ENCODE results near the gene MYLK. TPM values are rescaled to one million over a fixed set of nuclear protein-coding genes. Genes with fewer than 3 reads are reported as not detected.

The MYLK gene
- total RNA-seq, 1 donor from 2014 or later, result 196 TPM

DNA sequence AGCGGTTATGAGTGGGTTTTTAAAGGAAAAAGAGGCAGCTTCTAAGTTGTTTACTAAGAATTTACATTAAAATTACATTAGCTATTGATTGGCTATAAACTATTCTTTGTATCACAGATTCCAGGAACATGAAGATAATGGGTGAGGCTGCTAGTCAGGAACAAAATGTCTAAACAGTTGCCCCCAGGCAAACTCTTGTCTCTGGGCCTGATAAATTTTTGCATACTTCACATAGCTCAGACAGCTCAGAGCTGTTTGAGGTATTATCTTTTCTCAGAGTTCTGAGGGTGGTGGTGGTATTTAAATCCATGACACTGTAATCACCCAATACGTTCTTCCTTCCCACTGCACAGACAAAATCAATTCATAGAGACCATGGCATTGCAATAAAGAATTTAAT is 297.2 kb downstream of the MYLK start:
- no peak for DNase-seq (ENCODE audit: low spot score in 2 of 2)
- no peaks in the 10 kb centered on the region for H3K27me3 ChIP-seq
- H3K9me3 ChIP-seq, result no peaks in the 10 kb centered on the region
- H3K4me1 ChIP-seq, result peaks cover 4 to 14% of the 10 kb centered on the region in 2 donors
- intact Hi-C loops (cut with DNase I), result loop anchor here (5.0 kb wide), 1 partner anchor 40 kb away; no protein-coding TSS in a partner anchor
- H3K27ac ChIP-seq, result no peak overlapping the region
- H3K4me3 ChIP-seq, result no peak overlapping the region
- TF ChIP-seq, protein P1, sequence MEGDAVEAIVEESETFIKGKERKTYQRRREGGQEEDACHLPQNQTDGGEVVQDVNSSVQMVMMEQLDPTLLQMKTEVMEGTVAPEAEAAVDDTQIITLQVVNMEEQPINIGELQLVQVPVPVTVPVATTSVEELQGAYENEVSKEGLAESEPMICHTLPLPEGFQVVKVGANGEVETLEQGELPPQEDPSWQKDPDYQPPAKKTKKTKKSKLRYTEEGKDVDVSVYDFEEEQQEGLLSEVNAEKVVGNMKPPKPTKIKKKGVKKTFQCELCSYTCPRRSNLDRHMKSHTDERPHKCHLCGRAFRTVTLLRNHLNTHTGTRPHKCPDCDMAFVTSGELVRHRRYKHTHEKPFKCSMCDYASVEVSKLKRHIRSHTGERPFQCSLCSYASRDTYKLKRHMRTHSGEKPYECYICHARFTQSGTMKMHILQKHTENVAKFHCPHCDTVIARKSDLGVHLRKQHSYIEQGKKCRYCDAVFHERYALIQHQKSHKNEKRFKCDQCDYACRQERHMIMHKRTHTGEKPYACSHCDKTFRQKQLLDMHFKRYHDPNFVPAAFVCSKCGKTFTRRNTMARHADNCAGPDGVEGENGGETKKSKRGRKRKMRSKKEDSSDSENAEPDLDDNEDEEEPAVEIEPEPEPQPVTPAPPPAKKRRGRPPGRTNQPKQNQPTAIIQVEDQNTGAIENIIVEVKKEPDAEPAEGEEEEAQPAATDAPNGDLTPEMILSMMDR (IDR thresholded peaks at IDR 0.05), result no peak
- peaks cover 0 to 3% of the 10 kb centered on the region in 2 donors for H3K36me3 ChIP-seq

DNA sequence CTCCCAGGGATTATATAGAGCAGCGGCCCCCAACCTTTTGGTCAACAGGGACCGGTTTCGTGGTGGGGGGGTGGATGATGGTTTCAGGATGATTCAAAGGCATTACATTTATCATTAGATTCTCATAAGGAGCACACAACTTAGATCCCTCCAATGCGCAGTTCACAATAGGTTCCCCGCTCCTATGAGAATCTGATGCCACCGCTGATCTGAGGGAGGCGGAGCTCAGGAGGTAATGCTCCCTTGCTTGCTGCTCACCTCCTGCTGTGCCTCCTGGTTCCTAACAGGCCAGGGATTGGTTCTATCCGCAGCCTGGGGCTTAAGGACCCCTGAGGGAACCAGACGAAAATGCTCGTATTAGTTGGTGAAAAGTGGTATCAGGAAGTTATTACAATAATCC is 298.0 kb downstream of the MYLK start:
- intact Hi-C loops (cut with DNase I), result loop anchor here (5.0 kb wide), 1 partner anchor 41 kb away; no protein-coding TSS in a partner anchor
- DNase-seq (ENCODE audit: low spot score in 2 of 2), result no peak

DNA sequence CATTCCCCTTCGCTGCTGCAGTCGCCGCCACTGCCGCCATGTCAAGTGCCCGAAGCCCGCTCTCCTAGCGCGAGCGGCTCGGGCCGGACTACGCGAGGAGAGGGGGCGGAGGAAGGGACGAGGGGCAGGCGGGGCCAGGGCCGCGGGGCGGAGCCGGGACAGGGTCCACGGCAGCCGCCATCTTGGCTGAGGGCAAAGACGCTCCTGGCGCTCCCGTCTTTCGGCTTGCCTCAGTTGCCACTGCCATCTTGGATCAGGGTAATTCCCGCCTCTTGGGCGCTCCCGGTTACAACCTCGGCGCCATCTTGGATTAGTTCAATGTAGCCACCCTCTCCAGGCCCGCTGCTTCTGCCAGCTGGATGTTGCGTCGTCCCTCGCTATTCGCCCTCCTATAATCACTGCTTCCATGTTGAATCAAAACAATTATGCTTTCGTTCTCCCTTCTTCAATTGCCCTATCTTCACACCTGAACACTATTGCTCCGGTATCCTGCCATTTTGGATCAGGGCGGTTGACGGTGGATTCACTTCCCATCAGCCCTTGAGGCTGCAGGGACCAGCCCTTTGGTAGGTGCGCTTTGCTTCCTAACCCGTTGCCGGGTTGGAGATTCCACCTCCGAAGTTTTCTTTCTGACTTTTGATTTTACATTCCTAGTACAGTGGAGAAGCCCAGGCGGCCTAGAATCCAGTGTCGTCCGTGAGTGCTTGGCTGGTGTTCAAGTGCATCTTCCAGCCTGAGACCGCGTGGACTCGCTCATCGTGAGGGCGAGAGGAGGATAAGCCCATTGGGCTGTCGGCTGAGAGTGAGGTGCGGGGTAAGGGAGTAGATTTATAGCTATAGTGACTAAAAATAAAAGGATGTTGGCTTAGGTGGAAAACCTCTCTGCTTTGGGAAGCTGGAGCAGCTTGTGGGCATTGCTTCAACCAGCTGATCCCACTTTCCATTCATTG is 298.9 kb downstream of the MYLK start, which contains the start of gene HACD2:
HACD2 (minus strand) TSS at position 66 of the 950 bp plus-strand sequence; CDS start at position 40, 26 bp downstream.
- intact Hi-C loops (cut with DNase I), result loop anchor here (5.0 kb wide), 1 partner anchor 42 kb away; no protein-coding TSS in a partner anchor
- no peaks in the 10 kb centered on the region for H3K36me3 ChIP-seq
- no peaks in the 10 kb centered on the region for H3K9me3 ChIP-seq
- H3K27ac ChIP-seq, result peak within 1 kb of the TSS; percentile 83 to 86
- H3K4me1 ChIP-seq, result peaks cover 4 to 14% of the 10 kb centered on the region in 2 donors
- peak within 1 kb of the TSS; percentile 87 to 92 for H3K4me3 ChIP-seq
- peak; percentile 84 to 98 for DNase-seq (ENCODE audit: low spot score in 2 of 2)
- no peaks in the 10 kb centered on the region for H3K27me3 ChIP-seq
- TF ChIP-seq, protein P1 (IDR thresholded peaks at IDR 0.05), result no peak

More for the DNA sequence above, 298.0 kb downstream of the MYLK start:
- Histone ChIP-seq H3K36me3 (peaks cover 0 to 3% of the 10 kb centered on the region in 2 donors), H3K9me3 (no peaks in the 10 kb centered on the region), H3K27ac (peak overlapping the region in 1 of 2 donors; percentile 83), H3K4me1 (peaks cover 4 to 14% of the 10 kb centered on the region in 2 donors), H3K27me3 (no peaks in the 10 kb centered on the region), H3K4me3 (peak overlapping the region; percentile 87 to 92)
- TF ChIP-seq, protein P1 (IDR thresholded peaks at IDR 0.05), result no peak

DNA sequence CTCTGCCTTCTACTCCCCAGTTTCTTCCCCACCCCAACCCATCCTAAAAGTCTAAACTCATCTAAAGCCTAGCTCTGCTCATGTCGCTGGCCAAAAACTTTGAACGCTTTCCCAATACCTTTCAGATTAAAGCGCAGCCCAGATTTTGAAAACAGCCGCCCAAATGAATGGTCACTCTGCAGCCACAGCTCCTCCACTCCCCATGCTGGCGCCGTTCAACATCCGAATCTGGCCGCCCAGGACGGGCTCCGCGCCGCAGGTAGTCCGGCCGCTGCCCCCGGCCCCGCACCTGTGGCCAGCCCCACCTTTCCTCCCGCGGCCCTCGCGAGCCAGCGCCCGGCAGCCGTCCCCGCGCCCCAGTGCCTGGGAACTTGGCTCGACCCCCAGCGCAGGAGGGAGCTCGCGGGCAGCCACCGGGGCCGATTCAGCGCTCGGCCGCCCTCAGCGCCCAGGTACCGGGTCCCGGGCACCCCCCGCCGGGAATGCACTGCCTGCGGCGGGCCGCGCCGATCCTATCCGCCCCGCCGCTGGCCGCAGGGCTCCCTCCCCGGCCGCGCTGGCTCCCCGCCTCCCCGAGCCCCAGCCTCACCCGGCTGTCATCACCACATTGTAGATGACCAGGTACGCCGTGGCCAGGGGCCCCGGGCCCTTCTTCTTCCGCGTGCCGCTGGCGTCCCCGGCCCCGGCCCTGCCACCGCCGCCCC is 299.7 kb downstream of the MYLK start:
- Histone ChIP-seq H3K27ac (peak overlapping the region; percentile 83 to 86), H3K27me3 (no peaks in the 10 kb centered on the region), H3K9me3 (no peaks in the 10 kb centered on the region), H3K4me1 (peaks cover 4 to 14% of the 10 kb centered on the region in 2 donors), H3K4me3 (peak overlapping the region; percentile 87 to 92), H3K36me3 (peaks cover 0 to under 1% of the 10 kb centered on the region in 2 donors)
- DNase-seq (ENCODE audit: low spot score in 2 of 2), result no peak
- intact Hi-C loops (cut with DNase I), result no loop called here
- TF ChIP-seq, protein P1 (IDR thresholded peaks at IDR 0.05), result peak in 2 of 3 experiments; percentile 29 to 39

DNA sequence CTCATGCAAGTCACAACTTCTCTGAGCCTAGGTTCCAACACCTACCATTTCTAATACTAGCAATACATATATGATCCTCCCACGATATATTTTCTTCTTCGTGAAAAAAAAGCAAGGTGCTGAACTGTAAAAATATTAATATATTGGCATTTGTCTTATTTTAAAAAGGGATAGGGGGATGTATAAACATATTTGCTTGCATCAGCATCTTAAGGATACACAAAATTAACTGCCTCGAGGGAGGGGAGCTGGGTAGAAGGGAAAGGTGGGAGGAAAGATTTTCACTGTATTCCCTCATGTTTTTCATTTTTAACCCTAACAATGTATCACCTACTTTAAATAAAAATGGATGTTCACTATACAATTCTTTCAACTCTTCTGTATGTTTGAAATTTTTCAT is 300.6 kb downstream of the MYLK start:
- peak overlapping the region; percentile 87 to 92 for H3K4me3 ChIP-seq
- intact Hi-C loops (cut with DNase I), result no loop called here
- TF ChIP-seq, protein P1 (IDR thresholded peaks at IDR 0.05), result no peak

More for the DNA sequence above, 300.6 kb downstream of the MYLK start:
- Histone ChIP-seq H3K27me3 (no peaks in the 10 kb centered on the region), H3K27ac (no peak overlapping the region), H3K9me3 (no peaks in the 10 kb centered on the region), H3K36me3 (peaks cover 0 to 3% of the 10 kb centered on the region in 2 donors), H3K4me1 (peaks cover 4 to 14% of the 10 kb centered on the region in 2 donors)
- DNase-seq (ENCODE audit: low spot score in 2 of 2), result no peak

All from ascending aorta (tissue), 2 donors.